HG03060 (cell line): Measurements from ENCODE around the gene STK24.

Source experiments
- ATAC-seq: cut with Tn5 transposase; IDR thresholded peaks from one replicate; pipeline ENCODE4 v1.9.1; 2021; ENCODE audit warnings: low read depth, moderate number of reproducible peaks; ENCODE audit not compliant: unreplicated experiment

The STK24 gene

GRCh38 chr13:98479496-98480003 is 97.4 kb downstream of the STK24 start:
- no peak for ATAC-seq

GRCh38 chr13:98478189-98479129 is 98.4 kb downstream of the STK24 start:
- peak; percentile 39 for ATAC-seq

GRCh38 chr13:98476538-98476966 is 100.4 kb downstream of the STK24 start:
- ATAC-seq = peak; percentile 90

GRCh38 chr13:98476106-98476505 is 100.8 kb downstream of the STK24 start:
- peak; percentile 1 for ATAC-seq

- ATAC-seq = no peak
These were observed 101.4 kb downstream of the STK24 start for GRCh38 chr13:98475522-98475921.

GRCh38 chr13:98474761-98475160 is 102.1 kb downstream of the STK24 start:
- no peak for ATAC-seq

- ATAC-seq = no peak
These were observed 102.6 kb downstream of the STK24 start for GRCh38 chr13:98474292-98474691.

- no peak for ATAC-seq
These were observed 103.1 kb downstream of the STK24 start for GRCh38 chr13:98473788-98474144.

- ATAC-seq = no peak
These were observed 103.6 kb downstream of the STK24 start for GRCh38 chr13:98473135-98473787.

GRCh38 chr13:98471934-98472333 is 105.0 kb downstream of the STK24 start:
- ATAC-seq = no peak

GRCh38 chr13:98470920-98471319 is 106.0 kb downstream of the STK24 start:
- no peak for ATAC-seq

- no peak for ATAC-seq
These were observed 108.0 kb downstream of the STK24 start for GRCh38 chr13:98468929-98469328.

- ATAC-seq = no peak
These were observed 108.5 kb downstream of the STK24 start for GRCh38 chr13:98468361-98468760.

GRCh38 chr13:98467263-98467985 is 109.5 kb downstream of the STK24 start:
- ATAC-seq = no peak

GRCh38 chr13:98466634-98467236 is 110.2 kb downstream of the STK24 start:
- ATAC-seq = no peak

GRCh38 chr13:98462946-98463345 is 114.0 kb downstream of the STK24 start:
- ATAC-seq = no peak

GRCh38 chr13:98462241-98462882 is 114.5 kb downstream of the STK24 start:
- ATAC-seq = no peak

GRCh38 chr13:98461486-98462240 is 115.2 kb downstream of the STK24 start:
- no peak for ATAC-seq

GRCh38 chr13:98460516-98460915 is 116.4 kb downstream of the STK24 start:
- ATAC-seq = no peak
